GM23338 (cell line): ENCODE measurements around the gene ADIRF. TPM values are rescaled to one million over a fixed set of nuclear protein-coding genes. Genes with fewer than 3 reads are reported as not detected.

Experiments
- ATAC-seq: fragments of 200-7000 bp; cut with Tn5 transposase; 3 replicates; pipeline ENCODE4 v1.9.1; 2020
- DNase-seq: peaks from one replicate; pipeline ENCODE4 v3.0.0-alpha.2; 2015; ENCODE audit warnings: low spot score
- H2AFZ ChIP-seq: fragments of 200-600 bp; sonication (generic); 2 replicates; pipeline ENCODE4 v1.8.0; 2016; ENCODE audit warnings: antibody characterized with exemption, mild to moderate bottlenecking, moderate library complexity
- H3F3A ChIP-seq: fragments of 200-600 bp; sonication (generic); replicated peaks from 2 replicates; pipeline ENCODE4 v1.8.0; 2017; ENCODE audit warnings: antibody characterized with exemption, mixed run types, low read depth
- H3K27ac ChIP-seq: fragments of 200-600 bp; sonication (generic); 2 replicates; pipeline ENCODE4 v1.6.1; 2016; ENCODE audit warnings: low read depth
- H3K27me3 ChIP-seq: fragments of 200-600 bp; sonication (generic); 2 replicates; pipeline ENCODE4 v1.8.0; 2016; ENCODE audit warnings: mild to moderate bottlenecking, mixed run types, moderate library complexity; ENCODE audit not compliant: insufficient read depth
- H3K36me3 ChIP-seq: fragments of 200-600 bp; sonication (generic); 2 replicates; pipeline ENCODE4 v1.8.0; 2016; ENCODE audit warnings: mild to moderate bottlenecking; ENCODE audit not compliant: insufficient read depth
- H3K4me1 ChIP-seq: fragments of 200-600 bp; sonication (generic); 2 replicates; pipeline ENCODE4 v1.8.0; 2016; ENCODE audit warnings: mild to moderate bottlenecking, moderate library complexity; ENCODE audit not compliant: insufficient read depth
- H3K4me2 ChIP-seq: fragments of 200-600 bp; sonication (generic); 2 replicates; pipeline ENCODE4 v1.7.1; 2017; ENCODE audit warnings: mixed run types
- H3K4me3 ChIP-seq: fragments of 200-600 bp; sonication (generic); 2 replicates; pipeline ENCODE4 v1.6.1; 2016; ENCODE audit warnings: mixed run types
- H3K79me2 ChIP-seq: fragments of 200-600 bp; sonication (generic); replicated peaks from 2 replicates; pipeline ENCODE4 v1.8.0; 2017; ENCODE audit warnings: mild to moderate bottlenecking; ENCODE audit not compliant: insufficient read depth
- H3K9me2 ChIP-seq: fragments of 200-600 bp; sonication (generic); 2 replicates; pipeline ENCODE4 v1.8.0; 2017; ENCODE audit not compliant: insufficient read depth
- H4K20me1 ChIP-seq: fragments of 200-600 bp; sonication (generic); replicated peaks from 2 replicates; pipeline ENCODE4 v1.8.0; 2017; ENCODE audit warnings: mild to moderate bottlenecking; ENCODE audit not compliant: insufficient read depth
- H3K27ac Mint-ChIP-seq: 2 replicates; pipeline ENCODE4 v1.8.0; 2020; ENCODE audit warnings: inconsistent platforms, mild to moderate bottlenecking, moderate library complexity, mixed read lengths
- H3K27me3 Mint-ChIP-seq: 3 replicates; pipeline ENCODE4 v1.8.0; 2022; ENCODE audit warnings: low read depth, mild to moderate bottlenecking, moderate library complexity, mixed read lengths, inconsistent platforms; ENCODE audit not compliant: insufficient read depth, poor library complexity
- H3K36me3 Mint-ChIP-seq: 3 replicates; pipeline ENCODE4 v1.8.0; 2021; ENCODE audit warnings: low read depth, mild to moderate bottlenecking, inconsistent platforms, moderate library complexity, mixed read lengths
- H3K4me1 Mint-ChIP-seq: 3 replicates; pipeline ENCODE4 v1.8.0; 2020; ENCODE audit warnings: mild to moderate bottlenecking, inconsistent platforms, mixed read lengths
- H3K4me3 Mint-ChIP-seq: 3 replicates; pipeline ENCODE4 v1.8.0; 2021; ENCODE audit warnings: moderate library complexity, mild to moderate bottlenecking, inconsistent platforms, mixed read lengths
- H3K9me3 Mint-ChIP-seq: 3 replicates; pipeline ENCODE4 v1.8.0; 2020; ENCODE audit warnings: moderate library complexity, mild to moderate bottlenecking, inconsistent platforms, mixed read lengths
- CREB1 ChIP-seq: fragments of 250-450 bp; sonication (Bioruptor Pico); IDR thresholded peaks from 2 replicates; pipeline ENCODE4 v1.5.0; 2020; ENCODE audit warnings: low read depth, mild to moderate bottlenecking, moderate library complexity
- EZH2phosphoT487 ChIP-seq: fragments of 200-600 bp; sonication (generic); IDR thresholded peaks from one replicate; pipeline ENCODE4 v1.8.1; 2018; ENCODE audit warnings: antibody characterized with exemption; ENCODE audit not compliant: unreplicated experiment
- JUNB ChIP-seq: IDR thresholded peaks from one replicate; pipeline ENCODE4 v1.6.1; 2016; ENCODE audit warnings: antibody characterized with exemption; ENCODE audit not compliant: unreplicated experiment
- NANOG ChIP-seq: IDR thresholded peaks from 2 replicates; pipeline ENCODE4 v1.6.1; 2016; ENCODE audit warnings: antibody characterized with exemption, borderline replicate concordance
- POLR2AphosphoS5 ChIP-seq: IDR thresholded peaks from 2 replicates; pipeline ENCODE4 v1.6.1; 2016; ENCODE audit warnings: antibody characterized with exemption, low read depth
- REST ChIP-seq: IDR thresholded peaks from one replicate; pipeline ENCODE4 v1.6.1; 2018; ENCODE audit warnings: antibody characterized with exemption; ENCODE audit not compliant: unreplicated experiment
- STAT1 ChIP-seq: IDR thresholded peaks from one replicate; pipeline ENCODE4 v1.6.1; 2016; ENCODE audit warnings: antibody characterized with exemption; ENCODE audit not compliant: unreplicated experiment
- ZNF114 ChIP-seq: fragments of 250-450 bp; sonication (Bioruptor Pico); IDR thresholded peaks from 2 replicates; pipeline ENCODE4 v1.5.0; 2020; ENCODE audit warnings: mild to moderate bottlenecking, moderate library complexity
- ZNF331 ChIP-seq: fragments of 250-450 bp; sonication (Bioruptor Pico); IDR thresholded peaks from 2 replicates; pipeline ENCODE4 v1.5.0; 2020; ENCODE audit warnings: low read depth, mild to moderate bottlenecking, moderate library complexity
- ZNF462 ChIP-seq: fragments of 250-450 bp; sonication (Bioruptor Pico); IDR thresholded peaks from 2 replicates; pipeline ENCODE4 v1.5.0; 2020; ENCODE audit warnings: mild to moderate bottlenecking, moderate library complexity
- polyA plus RNA-seq: library from polyadenylated mRNA; unstranded; fragments of >200 nt; fragmentation: Nextera tagmentation; extraction: Ambion mirVana; gene quantifications from 2 replicates; pipeline ENCODE4 v1.2.1, GENCODE V29; 2016
- total RNA-seq: library from RNA; depleted of rRNA; stranded (reverse); fragments of >200 nt; shearing (Covaris generic); gene quantifications from 2 replicates; pipeline ENCODE4 v1.2.3, GENCODE V29; 2014
- TF ChIP-seq, protein P1 (sequence below), 2 experiments: fragments of 200-600 bp in 1 of 2; sonication (generic) in 1 of 2; conservative IDR thresholded peaks; 2 replicates each; pipeline versions ENCODE4 v1.5.1 to v1.6.1; 2016 to 2017; ENCODE audit warnings: antibody characterized with exemption in 2 of 2, low read depth in 2 of 2, mild to moderate bottlenecking in 2 of 2, moderate library complexity in 1 of 2

ADIRF gene
- total and polyA plus RNA-seq, 2 experiments from 2014 or later: 1.7 TPM; not detected in 1

GRCh38 chr10:86992456-86992855 lies 24.2 kb downstream of the ADIRF start:
- Mint-ChIP-seq H3K36me3 (no peaks in the 10 kb centered on the region), H3K9me3 (no peaks in the 10 kb centered on the region), H3K4me3 (no peak overlapping the region), H3K27ac (no peak overlapping the region), H3K27me3 (no peaks in the 10 kb centered on the region), H3K4me1 (peaks cover 6% of the 10 kb centered on the region; the same call in 2 of the 3 replicates)
- H2AFZ ChIP-seq: no peak overlapping the region
- no peaks in the 10 kb centered on the region for H4K20me1 ChIP-seq
- no peaks in the 10 kb centered on the region for H3K4me1 ChIP-seq
- H3K4me2 ChIP-seq: no peak overlapping the region
- no peaks in the 10 kb centered on the region for H3K9me2 ChIP-seq
- no peak overlapping the region for H3K27ac ChIP-seq
- no peaks in the 10 kb centered on the region for H3F3A ChIP-seq
- DNase-seq (no peak), ATAC-seq (no peak)
- H3K4me3 ChIP-seq: no peak overlapping the region
- no peaks in the 10 kb centered on the region for H3K27me3 ChIP-seq
- H3K36me3 ChIP-seq: no peaks in the 10 kb centered on the region
- no peaks in the 10 kb centered on the region for H3K79me2 ChIP-seq
- TF ChIP-seq EZH2phosphoT487 (no peak), ZNF462 (CRISPR knock-in tag) (no peak), STAT1 (no peak), REST (no peak), POLR2AphosphoS5 (no peak), ZNF114 (no peak), NANOG (no peak), JUNB (no peak), CREB1 (CRISPR knock-in tag) (no peak), ZNF331 (no peak)
- TF ChIP-seq, protein P1, sequence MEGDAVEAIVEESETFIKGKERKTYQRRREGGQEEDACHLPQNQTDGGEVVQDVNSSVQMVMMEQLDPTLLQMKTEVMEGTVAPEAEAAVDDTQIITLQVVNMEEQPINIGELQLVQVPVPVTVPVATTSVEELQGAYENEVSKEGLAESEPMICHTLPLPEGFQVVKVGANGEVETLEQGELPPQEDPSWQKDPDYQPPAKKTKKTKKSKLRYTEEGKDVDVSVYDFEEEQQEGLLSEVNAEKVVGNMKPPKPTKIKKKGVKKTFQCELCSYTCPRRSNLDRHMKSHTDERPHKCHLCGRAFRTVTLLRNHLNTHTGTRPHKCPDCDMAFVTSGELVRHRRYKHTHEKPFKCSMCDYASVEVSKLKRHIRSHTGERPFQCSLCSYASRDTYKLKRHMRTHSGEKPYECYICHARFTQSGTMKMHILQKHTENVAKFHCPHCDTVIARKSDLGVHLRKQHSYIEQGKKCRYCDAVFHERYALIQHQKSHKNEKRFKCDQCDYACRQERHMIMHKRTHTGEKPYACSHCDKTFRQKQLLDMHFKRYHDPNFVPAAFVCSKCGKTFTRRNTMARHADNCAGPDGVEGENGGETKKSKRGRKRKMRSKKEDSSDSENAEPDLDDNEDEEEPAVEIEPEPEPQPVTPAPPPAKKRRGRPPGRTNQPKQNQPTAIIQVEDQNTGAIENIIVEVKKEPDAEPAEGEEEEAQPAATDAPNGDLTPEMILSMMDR (conservative IDR thresholded peaks at IDR 0.05; ENCODE audit: low read depth in 2 of 2): no peak
